Prostate gland (tissue), 2 donors: ENCODE results near the gene RPL28.

Source experiments
- POLR2A ChIP-seq: fragments of 450-650 bp; IDR thresholded peaks from one replicate; pipeline ENCODE4 v1.6.1; 2016; ENCODE audit warnings: antibody characterized with exemption, mild to moderate bottlenecking
- TF ChIP-seq, protein P1 (sequence below), 4 experiments: fragments of 200-600 bp in 2 of 4; fragments of 450-650 bp in 2 of 4; sonication (generic) in 2 of 4; IDR thresholded peaks; 1 replicate in 3 of 4; 2 replicates in 1 of 4; pipeline ENCODE4 v1.5.1; 2016 to 2019; ENCODE audit warnings: antibody characterized with exemption in 4 of 4, mild to moderate bottlenecking in 2 of 4, moderate library complexity in 2 of 4

DNA sequence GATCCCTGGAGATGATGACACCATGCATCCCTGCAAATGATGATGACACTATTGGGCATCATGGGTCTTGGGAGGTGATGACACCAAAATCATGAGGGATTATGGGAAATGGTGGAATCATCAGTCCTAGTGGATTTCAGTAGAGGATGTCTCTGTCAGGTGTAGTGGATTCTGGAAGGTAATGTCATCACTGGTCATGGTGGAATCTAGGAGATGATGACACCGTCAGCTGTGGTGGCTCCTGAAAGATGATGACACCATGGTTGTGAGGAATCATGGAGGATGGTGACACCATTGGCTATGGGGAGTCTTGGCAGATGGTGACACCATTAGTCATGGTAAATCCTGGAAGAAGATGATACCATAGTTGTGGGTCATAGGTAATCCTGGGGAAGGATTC is 45.5 kb downstream of the RPL28 start:
- TF ChIP-seq, protein P1, sequence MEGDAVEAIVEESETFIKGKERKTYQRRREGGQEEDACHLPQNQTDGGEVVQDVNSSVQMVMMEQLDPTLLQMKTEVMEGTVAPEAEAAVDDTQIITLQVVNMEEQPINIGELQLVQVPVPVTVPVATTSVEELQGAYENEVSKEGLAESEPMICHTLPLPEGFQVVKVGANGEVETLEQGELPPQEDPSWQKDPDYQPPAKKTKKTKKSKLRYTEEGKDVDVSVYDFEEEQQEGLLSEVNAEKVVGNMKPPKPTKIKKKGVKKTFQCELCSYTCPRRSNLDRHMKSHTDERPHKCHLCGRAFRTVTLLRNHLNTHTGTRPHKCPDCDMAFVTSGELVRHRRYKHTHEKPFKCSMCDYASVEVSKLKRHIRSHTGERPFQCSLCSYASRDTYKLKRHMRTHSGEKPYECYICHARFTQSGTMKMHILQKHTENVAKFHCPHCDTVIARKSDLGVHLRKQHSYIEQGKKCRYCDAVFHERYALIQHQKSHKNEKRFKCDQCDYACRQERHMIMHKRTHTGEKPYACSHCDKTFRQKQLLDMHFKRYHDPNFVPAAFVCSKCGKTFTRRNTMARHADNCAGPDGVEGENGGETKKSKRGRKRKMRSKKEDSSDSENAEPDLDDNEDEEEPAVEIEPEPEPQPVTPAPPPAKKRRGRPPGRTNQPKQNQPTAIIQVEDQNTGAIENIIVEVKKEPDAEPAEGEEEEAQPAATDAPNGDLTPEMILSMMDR (IDR thresholded peaks at IDR 0.05) = no peak
- TF ChIP-seq POLR2A = no peak
